ENCODE data around the gene NEDD8.

GRCh38 chr14:24171422-24172260, 60.5 kb downstream of the NEDD8 start, which contains the start of gene REC8:
- no peak for TF ChIP-seq POLR2A (IDR thresholded peaks at IDR 0.05; ENCODE audit: extremely low read depth, insufficient read length)
- no peak for TF ChIP-seq CTCF (IDR thresholded peaks at IDR 0.05; ENCODE audit: low read depth, low read length)

Data from NB4 (cell line).